ENCODE data around the gene NATD1.

The NATD1 gene

DNA sequence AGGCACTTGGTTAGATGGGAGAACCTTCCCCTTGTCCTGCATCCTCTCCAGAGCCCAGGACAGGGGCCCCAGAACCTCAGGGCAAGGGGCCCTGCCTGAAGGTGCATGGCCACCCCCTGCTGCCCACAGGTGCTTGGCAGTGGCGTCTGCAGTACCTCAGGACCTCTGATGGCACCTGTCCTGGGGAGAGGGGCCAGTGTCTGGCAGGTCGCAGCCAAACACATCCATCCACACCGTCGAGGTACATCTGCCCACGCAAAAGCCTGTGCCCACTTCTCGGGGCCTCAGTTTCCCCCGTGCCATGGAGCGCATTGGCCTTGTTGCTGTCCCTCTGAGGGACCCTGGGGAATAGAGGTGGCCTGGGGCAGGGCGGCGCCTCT is 40.6 kb upstream of the NATD1 start:
- peaks cover 11% of the 10 kb centered on the region for H3K4me1 ChIP-seq (ENCODE audit: insufficient read depth, low read length, poor library complexity, severe bottlenecking)

DNA sequence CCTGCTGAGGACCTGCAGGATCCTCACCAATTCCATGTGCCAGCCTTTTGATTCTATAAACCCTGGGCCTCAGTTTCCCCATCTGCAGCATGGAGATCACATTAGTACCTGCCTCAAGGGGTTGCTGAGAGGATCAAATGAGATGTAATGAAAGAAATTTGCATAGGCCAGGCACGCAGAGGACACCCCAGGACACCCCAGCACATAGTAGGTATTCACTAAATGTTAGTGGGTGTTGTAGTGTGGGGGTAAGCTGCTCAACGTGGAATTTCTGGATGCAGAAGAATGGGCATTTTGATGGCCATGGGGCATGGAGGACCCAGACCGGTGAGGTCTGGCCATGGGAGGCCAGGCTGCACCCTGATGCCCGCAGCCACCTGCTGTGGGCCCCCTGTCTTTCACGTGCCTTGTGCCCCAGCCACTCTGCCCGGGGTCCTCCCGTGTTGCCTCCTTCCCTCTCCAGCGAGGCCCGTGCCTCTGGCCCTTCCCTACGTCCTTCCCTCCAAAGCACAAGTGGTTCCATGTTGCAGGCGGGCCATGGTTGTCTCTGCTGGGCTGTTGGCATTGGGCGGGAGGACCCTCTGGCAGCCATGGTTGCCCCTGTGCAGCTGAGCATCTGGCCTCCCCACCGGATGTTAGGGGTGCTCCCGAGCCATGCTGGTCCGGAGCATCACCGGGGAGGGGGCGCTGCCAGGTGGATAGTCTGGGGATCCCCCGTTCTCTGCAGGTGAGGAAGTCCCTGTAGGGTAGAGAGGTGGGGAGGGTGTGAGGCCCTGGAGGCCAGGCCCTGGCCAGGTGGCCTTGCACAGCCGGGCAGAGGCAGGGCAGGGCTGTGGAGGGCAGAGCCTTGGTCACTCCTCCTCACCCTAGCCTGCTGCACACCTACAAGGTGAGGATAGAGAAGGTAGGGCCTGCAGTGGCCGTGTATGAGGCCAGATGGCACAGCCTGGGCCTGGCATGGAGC is 39.9 kb upstream of the NATD1 start:
- Histone ChIP-seq H4K20me1 (ENCODE audit: insufficient read depth, low read length, poor library complexity, severe bottlenecking) (peaks cover 32% of the 10 kb centered on the region), H3K79me2 (ENCODE audit: insufficient read depth, low read length) (peaks cover 57% of the 10 kb centered on the region), H3K9me3 (ENCODE audit: insufficient read depth, low read depth, low read length) (no peaks in the 10 kb centered on the region; the same call in 1 of the 2 replicates), H3K4me3 (ENCODE audit: low read length, poor library complexity, severe bottlenecking) (no peak overlapping the region), H3K27me3 (ENCODE audit: insufficient read depth, low read length, poor library complexity, severe bottlenecking) (no peaks in the 10 kb centered on the region), H3K36me3 (ENCODE audit: insufficient read depth, low read length) (no peaks in the 10 kb centered on the region; the same call in 1 of the 2 replicates), H3K4me2 (ENCODE audit: low read depth, low read length, poor library complexity, severe bottlenecking) (no peak overlapping the region), H2AFZ (ENCODE audit: low read length) (no peak overlapping the region), H3K4me1 (ENCODE audit: insufficient read depth, low read length, poor library complexity, severe bottlenecking) (peaks cover 16% of the 10 kb centered on the region), H3K9me2 (replicated peaks; ENCODE audit: low read depth, low read length) (no peaks in the 10 kb centered on the region), H3K9ac (ENCODE audit: low read depth, low read length, poor library complexity, severe bottlenecking) (no peak overlapping the region), H3F3A (ENCODE audit: low read depth) (no peaks in the 10 kb centered on the region)
- TF ChIP-seq, protein P1, sequence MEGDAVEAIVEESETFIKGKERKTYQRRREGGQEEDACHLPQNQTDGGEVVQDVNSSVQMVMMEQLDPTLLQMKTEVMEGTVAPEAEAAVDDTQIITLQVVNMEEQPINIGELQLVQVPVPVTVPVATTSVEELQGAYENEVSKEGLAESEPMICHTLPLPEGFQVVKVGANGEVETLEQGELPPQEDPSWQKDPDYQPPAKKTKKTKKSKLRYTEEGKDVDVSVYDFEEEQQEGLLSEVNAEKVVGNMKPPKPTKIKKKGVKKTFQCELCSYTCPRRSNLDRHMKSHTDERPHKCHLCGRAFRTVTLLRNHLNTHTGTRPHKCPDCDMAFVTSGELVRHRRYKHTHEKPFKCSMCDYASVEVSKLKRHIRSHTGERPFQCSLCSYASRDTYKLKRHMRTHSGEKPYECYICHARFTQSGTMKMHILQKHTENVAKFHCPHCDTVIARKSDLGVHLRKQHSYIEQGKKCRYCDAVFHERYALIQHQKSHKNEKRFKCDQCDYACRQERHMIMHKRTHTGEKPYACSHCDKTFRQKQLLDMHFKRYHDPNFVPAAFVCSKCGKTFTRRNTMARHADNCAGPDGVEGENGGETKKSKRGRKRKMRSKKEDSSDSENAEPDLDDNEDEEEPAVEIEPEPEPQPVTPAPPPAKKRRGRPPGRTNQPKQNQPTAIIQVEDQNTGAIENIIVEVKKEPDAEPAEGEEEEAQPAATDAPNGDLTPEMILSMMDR (conservative IDR thresholded peaks at IDR 0.05; ENCODE audit: low read length): no peak
- TF ChIP-seq EZH2phosphoT487 (IDR thresholded peaks at IDR 0.05; ENCODE audit: borderline replicate concordance): no peak

More for the DNA sequence above, 40.6 kb upstream of the NATD1 start:
- Histone ChIP-seq H4K20me1 (ENCODE audit: insufficient read depth, low read length, poor library complexity, severe bottlenecking) (peaks cover 27% of the 10 kb centered on the region), H3K4me2 (ENCODE audit: low read depth, low read length, poor library complexity, severe bottlenecking) (no peak overlapping the region), H3K79me2 (ENCODE audit: insufficient read depth, low read length) (peaks cover 50% of the 10 kb centered on the region), H3K9ac (ENCODE audit: low read depth, low read length, poor library complexity, severe bottlenecking) (no peak overlapping the region), H3K36me3 (ENCODE audit: insufficient read depth, low read length) (no peaks in the 10 kb centered on the region; the same call in 1 of the 2 replicates), H3K27me3 (ENCODE audit: insufficient read depth, low read length, poor library complexity, severe bottlenecking) (no peaks in the 10 kb centered on the region), H3K9me3 (ENCODE audit: insufficient read depth, low read depth, low read length) (no peaks in the 10 kb centered on the region; the same call in 1 of the 2 replicates), H3K4me3 (ENCODE audit: low read length, poor library complexity, severe bottlenecking) (no peak overlapping the region), H3K9me2 (replicated peaks; ENCODE audit: low read depth, low read length) (no peaks in the 10 kb centered on the region), H2AFZ (ENCODE audit: low read length) (no peak overlapping the region), H3F3A (ENCODE audit: low read depth) (no peaks in the 10 kb centered on the region)
- TF ChIP-seq, protein P1 (conservative IDR thresholded peaks at IDR 0.05; ENCODE audit: low read length): no peak
- no peak for TF ChIP-seq EZH2phosphoT487 (IDR thresholded peaks at IDR 0.05; ENCODE audit: borderline replicate concordance)

DNA sequence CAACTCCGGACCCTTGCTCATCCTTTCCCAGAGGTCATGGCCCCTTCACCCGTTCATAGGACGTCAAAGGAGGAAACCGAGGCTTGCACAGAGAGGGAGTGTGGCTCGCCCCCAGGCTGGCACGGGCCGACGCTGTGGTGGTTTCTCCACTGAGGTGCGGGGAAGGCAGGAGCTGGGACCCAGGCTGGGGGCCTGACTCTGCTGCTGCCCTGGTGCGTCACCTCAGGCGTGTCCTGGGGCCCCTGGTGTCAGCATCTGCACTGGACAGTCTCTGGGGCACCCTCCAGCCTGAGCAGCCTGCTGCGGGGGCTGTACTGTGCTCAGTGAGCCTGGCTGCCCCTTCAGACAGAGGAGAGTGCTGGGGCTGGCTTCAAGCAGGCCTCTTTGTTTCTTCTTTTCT is 38.7 kb upstream of the NATD1 start:
- Histone ChIP-seq H3K36me3 (ENCODE audit: insufficient read depth, low read length) (no peaks in the 10 kb centered on the region; the same call in 1 of the 2 replicates), H2AFZ (ENCODE audit: low read length) (no peak overlapping the region), H3K4me1 (ENCODE audit: insufficient read depth, low read length, poor library complexity, severe bottlenecking) (peaks cover 24% of the 10 kb centered on the region), H3K9me2 (replicated peaks; ENCODE audit: low read depth, low read length) (no peaks in the 10 kb centered on the region), H3K27me3 (ENCODE audit: insufficient read depth, low read length, poor library complexity, severe bottlenecking) (no peaks in the 10 kb centered on the region), H3K4me2 (ENCODE audit: low read depth, low read length, poor library complexity, severe bottlenecking) (no peak overlapping the region), H4K20me1 (ENCODE audit: insufficient read depth, low read length, poor library complexity, severe bottlenecking) (peaks cover 36% of the 10 kb centered on the region), H3K79me2 (ENCODE audit: insufficient read depth, low read length) (peaks cover 66% of the 10 kb centered on the region), H3K9ac (ENCODE audit: low read depth, low read length, poor library complexity, severe bottlenecking) (no peak overlapping the region), H3K9me3 (ENCODE audit: insufficient read depth, low read depth, low read length) (no peaks in the 10 kb centered on the region), H3K4me3 (ENCODE audit: low read length, poor library complexity, severe bottlenecking) (no peak overlapping the region), H3F3A (ENCODE audit: low read depth) (no peaks in the 10 kb centered on the region)
- TF ChIP-seq, protein P1 (conservative IDR thresholded peaks at IDR 0.05; ENCODE audit: low read length): no peak
- no peak for TF ChIP-seq EZH2phosphoT487 (IDR thresholded peaks at IDR 0.05; ENCODE audit: borderline replicate concordance)
